ENCODE results near the gene PXN.

DNA sequence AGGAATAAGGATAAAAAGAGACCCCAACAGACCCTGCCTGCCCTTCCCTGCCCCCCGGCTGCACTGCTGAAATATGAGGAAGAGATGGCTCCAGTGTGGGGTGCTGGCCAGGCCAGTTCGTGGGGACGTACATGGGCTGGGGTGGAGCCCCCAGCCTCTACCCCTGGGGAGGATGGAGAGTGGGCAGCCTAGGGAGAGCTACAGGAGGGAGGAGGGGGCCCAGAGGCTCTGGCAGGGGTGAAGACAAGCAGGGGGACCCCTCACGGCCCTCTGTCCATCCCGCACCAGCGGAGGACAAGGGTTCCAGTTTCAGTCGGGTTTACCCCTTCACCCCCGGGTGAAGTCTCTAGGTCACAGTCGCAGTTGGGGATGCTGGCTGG, 53.6 kb downstream of the PXN start:
- TF ChIP-seq YY1 (IDR thresholded peaks at IDR 0.05; ENCODE audit: insufficient read depth, insufficient read length) (no peak), SUZ12 (IDR thresholded peaks at IDR 0.05; ENCODE audit: extremely low read depth, insufficient read depth, insufficient read length) (no peak), ZNF274 (IDR thresholded peaks at IDR 0.05; ENCODE audit: low read depth, low read length) (no peak)
